Fibroblast of lung (primary cell): ENCODE measurements around the gene SKP2. TPM values are rescaled to one million over a fixed set of nuclear protein-coding genes. Genes with fewer than 3 reads are reported as not detected.

Experiments used
- DNase-seq, 2 donors: peaks; one replicate each; pipeline versions ENCODE4 v3.0.0 to v3.0.0-alpha.2; 2010; ENCODE audit warnings: low read depth in 2 of 2
- H2AFZ ChIP-seq: 2 replicates; pipeline ENCODE4 v1.5.1; 2012; ENCODE audit warnings: low read length, control low read depth, inconsistent platforms
- H3K27ac ChIP-seq: 2 replicates; pipeline ENCODE4 v1.5.1; 2011; ENCODE audit warnings: low read length, control low read depth; ENCODE audit not compliant: insufficient read depth
- H3K27me3 ChIP-seq: 2 replicates; pipeline ENCODE4 v1.5.1; 2011; ENCODE audit warnings: mild to moderate bottlenecking, low read length; ENCODE audit not compliant: control insufficient read depth, insufficient read depth
- H3K36me3 ChIP-seq: 2 replicates; pipeline ENCODE4 v1.5.1; 2011; ENCODE audit warnings: low read length; ENCODE audit not compliant: control insufficient read depth, insufficient read depth
- H3K4me1 ChIP-seq: 2 replicates; pipeline ENCODE4 v1.5.1; 2011; ENCODE audit warnings: low read length; ENCODE audit not compliant: control insufficient read depth, insufficient read depth; ENCODE audit errors: extremely low read depth
- H3K4me2 ChIP-seq: 2 replicates; pipeline ENCODE4 v1.5.1; 2011; ENCODE audit warnings: low read length, control low read depth; ENCODE audit not compliant: insufficient read depth; ENCODE audit errors: extremely low read depth
- H3K4me3 ChIP-seq, 4 experiments: fragments of 200-600 bp in 1 of 4; sonication (generic) in 1 of 4; replicated peaks in 1 of 4; 2 replicates each; pipeline ENCODE4 v1.5.1; 2011 to 2016; ENCODE audit warnings: low read length in 4 of 4, low read depth in 3 of 4, mild to moderate bottlenecking in 3 of 4, control low read depth in 2 of 4, inconsistent platforms in 1 of 4, mixed read lengths in 1 of 4; ENCODE audit not compliant: insufficient read depth in 1 of 4; ENCODE audit errors: control extremely low read depth in 1 of 4
- H3K79me2 ChIP-seq: 2 replicates; pipeline ENCODE4 v1.5.1; 2012; ENCODE audit warnings: mild to moderate bottlenecking, low read length, inconsistent platforms; ENCODE audit not compliant: control insufficient read depth, insufficient read depth
- H3K9ac ChIP-seq: 2 replicates; pipeline ENCODE4 v1.5.1; 2011; ENCODE audit warnings: mild to moderate bottlenecking, low read length, control low read depth; ENCODE audit not compliant: insufficient read depth
- H3K9me3 ChIP-seq: 2 replicates; pipeline ENCODE4 v1.5.1; 2012; ENCODE audit warnings: low read depth, low read length; ENCODE audit not compliant: control insufficient read depth, insufficient read depth
- H4K20me1 ChIP-seq: 2 replicates; pipeline ENCODE4 v1.5.1; 2011; ENCODE audit warnings: low read length; ENCODE audit not compliant: control insufficient read depth, insufficient read depth; ENCODE audit errors: extremely low read depth
- CTCF ChIP-seq, 2 donors: IDR thresholded peaks in 1 of 2; conservative IDR thresholded peaks in 1 of 2; 1 replicate in 1 of 2; 2 replicates in 1 of 2; pipeline ENCODE4 v1.5.1; 2011 to 2012; ENCODE audit warnings: low read length in 2 of 2, control low read depth in 1 of 2, inconsistent platforms in 1 of 2, low read depth in 1 of 2, mild to moderate bottlenecking in 1 of 2
- EZH2 ChIP-seq: IDR thresholded peaks from 2 replicates; pipeline ENCODE4 v1.5.1; 2012; ENCODE audit warnings: low read length, control low read depth, mild to moderate bottlenecking; ENCODE audit errors: missing control alignments
- polyA plus RNA-seq, 2 donors: library from polyadenylated mRNA; depleted of rRNA in 1 of 2; stranded (reverse) in 1 of 2; unstranded in 1 of 2; fragments of >200 nt; gene quantifications; 2 replicates each; pipeline ENCODE4 v1.2.1, GENCODE V29; 2011 to 2012; ENCODE audit warnings: missing spikeins in 1 of 2
- total RNA-seq: library from RNA; depleted of rRNA; stranded (reverse); fragments of >200 nt; gene quantifications from 2 replicates; pipeline ENCODE4 v1.2.1, GENCODE V29; 2014

Gene SKP2
- total and polyA plus RNA-seq, 2 donors (not counting 1 experiment from before 2014, with no cell fraction given) = 10.6 to 30.8 TPM

- Histone ChIP-seq H3K4me1 (no peaks in the 10 kb centered on the region), H3K27ac (no peak overlapping the region), H3K9me3 (no peaks in the 10 kb centered on the region), H3K36me3 (no peaks in the 10 kb centered on the region), H3K4me3 (no peak overlapping the region), H3K4me2 (no peak overlapping the region), H2AFZ (no peak overlapping the region), H3K27me3 (no peaks in the 10 kb centered on the region), H4K20me1 (no peaks in the 10 kb centered on the region), H3K9ac (no peak overlapping the region), H3K79me2 (peaks cover 1% of the 10 kb centered on the region)
- TF ChIP-seq EZH2 (no peak), CTCF (conservative IDR thresholded peaks at IDR 0.05 in 1 of 2, IDR thresholded peaks at IDR 0.05 in 1 of 2; ENCODE audit: low read depth in 1 of 2, low read length in 2 of 2) (no peak)
- DNase-seq = no peak
These were observed 6.6 kb upstream of the SKP2 start for GRCh38 chr5:36145311-36145710.

GRCh38 chr5:36146390-36146789 is 5.5 kb upstream of the SKP2 start:
- no peak overlapping the region for H2AFZ ChIP-seq
- H3K79me2 ChIP-seq = peaks cover 2% of the 10 kb centered on the region
- H3K4me1 ChIP-seq = no peaks in the 10 kb centered on the region
- H4K20me1 ChIP-seq = no peaks in the 10 kb centered on the region
- H3K27ac ChIP-seq = no peak overlapping the region
- no peak overlapping the region for H3K4me2 ChIP-seq
- no peaks in the 10 kb centered on the region for H3K9me3 ChIP-seq
- DNase-seq = no peak
- no peak overlapping the region for H3K9ac ChIP-seq
- H3K27me3 ChIP-seq = no peaks in the 10 kb centered on the region
- H3K36me3 ChIP-seq = no peaks in the 10 kb centered on the region
- TF ChIP-seq CTCF (conservative IDR thresholded peaks at IDR 0.05 in 1 of 2, IDR thresholded peaks at IDR 0.05 in 1 of 2; ENCODE audit: low read depth in 1 of 2, low read length in 2 of 2) (no peak), EZH2 (no peak)
- H3K4me3 ChIP-seq = no peak overlapping the region

GRCh38 chr5:36147681-36148080 is 4.2 kb upstream of the SKP2 start:
- no peaks in the 10 kb centered on the region for H3K27me3 ChIP-seq
- no peak overlapping the region for H3K9ac ChIP-seq
- H2AFZ ChIP-seq = no peak overlapping the region
- no peaks in the 10 kb centered on the region for H4K20me1 ChIP-seq
- no peak overlapping the region for H3K4me3 ChIP-seq
- H3K79me2 ChIP-seq = peaks cover 11% of the 10 kb centered on the region
- no peak overlapping the region for H3K4me2 ChIP-seq
- no peak for TF ChIP-seq CTCF (conservative IDR thresholded peaks at IDR 0.05 in 1 of 2, IDR thresholded peaks at IDR 0.05 in 1 of 2; ENCODE audit: low read depth in 1 of 2, low read length in 2 of 2)
- no peaks in the 10 kb centered on the region for H3K9me3 ChIP-seq
- H3K36me3 ChIP-seq = no peaks in the 10 kb centered on the region
- H3K4me1 ChIP-seq = no peaks in the 10 kb centered on the region
- no peak overlapping the region for H3K27ac ChIP-seq
- peak in 1 of 2 donors; percentile 4 for DNase-seq
